Cardiac fibroblast (primary cell): Measurements from ENCODE around the gene PSMG3.

Experiments used
- DNase-seq, 2 donors: peaks; one replicate each; pipeline versions ENCODE4 v3.0.0 to v3.0.0-alpha.2; 2010; ENCODE audit warnings: low read depth in 2 of 2
- H3K4me3 ChIP-seq, 2 donors: replicated peaks in 1 of 2; 1 replicate in 1 of 2; 2 replicates in 1 of 2; pipeline ENCODE4 v1.5.1; 2011; ENCODE audit warnings: low read depth in 2 of 2, low read length in 2 of 2, mild to moderate bottlenecking in 2 of 2, moderate library complexity in 1 of 2
- CTCF ChIP-seq: IDR thresholded peaks from one replicate; pipeline ENCODE4 v1.5.1; 2011; ENCODE audit warnings: low read depth, mild to moderate bottlenecking, low read length, inconsistent platforms

Gene PSMG3

DNA sequence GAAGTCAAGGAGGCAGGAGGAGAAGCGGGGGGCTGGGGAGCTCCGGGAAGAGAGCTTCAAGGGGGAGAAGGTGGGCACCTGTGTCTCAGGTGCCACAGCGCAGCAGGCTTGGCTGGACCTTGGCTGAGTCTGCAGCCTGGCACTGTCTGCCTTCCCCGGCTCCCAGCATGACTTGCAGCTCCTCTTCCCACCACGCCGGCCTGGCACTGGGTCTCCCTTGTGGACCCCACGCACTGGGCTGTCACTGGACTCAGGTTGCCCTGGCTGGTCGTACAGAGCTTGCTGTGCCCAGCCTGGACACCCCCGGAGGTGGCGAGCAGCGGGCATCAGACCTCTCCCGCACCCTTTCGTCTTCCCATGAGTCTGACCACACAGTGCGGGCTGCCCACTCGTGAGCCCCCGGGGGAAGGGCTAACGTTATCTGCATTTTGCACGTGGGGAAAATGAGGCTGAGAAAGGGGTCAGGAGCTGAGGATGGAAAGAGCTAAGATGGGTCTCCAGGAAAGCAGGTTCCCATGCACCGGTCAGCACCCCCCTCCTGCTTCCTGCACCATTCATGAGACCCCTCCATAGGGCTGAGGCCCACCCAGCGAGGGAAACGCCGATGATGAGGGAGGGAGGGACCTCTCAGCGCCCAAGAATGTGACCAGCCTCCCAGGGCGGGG, 40.3 kb upstream of the PSMG3 start:
- H3K4me3 ChIP-seq: no peak overlapping the region
- TF ChIP-seq CTCF: no peak
- DNase-seq: no peak

DNA sequence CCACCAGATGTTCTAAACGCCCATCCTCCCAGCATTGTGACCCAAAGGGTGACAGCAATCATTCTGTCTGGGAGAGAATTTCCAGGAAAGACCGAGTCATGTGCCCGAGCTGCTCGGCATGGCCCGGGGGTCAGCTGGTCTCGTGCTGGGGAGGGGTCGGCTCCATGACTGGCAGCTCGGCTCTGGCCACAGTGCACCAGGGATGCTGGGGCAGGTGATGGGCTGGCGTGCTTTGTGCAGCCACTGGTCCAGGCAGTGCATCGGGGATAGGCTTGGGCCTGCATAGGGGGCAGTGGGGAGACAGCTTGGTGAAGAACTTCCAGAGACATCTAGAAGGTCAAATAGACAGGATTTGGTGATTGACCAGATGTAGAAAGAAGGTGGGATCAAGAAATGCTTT, 39.2 kb upstream of the PSMG3 start:
- no peak for TF ChIP-seq CTCF
- H3K4me3 ChIP-seq: no peak overlapping the region
- no peak for DNase-seq

GRCh38 chr7:1608318-1608717, 38.5 kb upstream of the PSMG3 start:
- no peak for DNase-seq
- H3K4me3 ChIP-seq: no peak overlapping the region
- TF ChIP-seq CTCF: no peak

- no peak for TF ChIP-seq CTCF
- no peak overlapping the region for H3K4me3 ChIP-seq
- no peak for DNase-seq
These were observed 37.9 kb upstream of the PSMG3 start for GRCh38 chr7:1607696-1608095.

GRCh38 chr7:1607001-1607400, 37.2 kb upstream of the PSMG3 start:
- DNase-seq: no peak
- no peak for TF ChIP-seq CTCF
- no peak overlapping the region for H3K4me3 ChIP-seq

GRCh38 chr7:1604383-1604782, 34.6 kb upstream of the PSMG3 start:
- H3K4me3 ChIP-seq: no peak overlapping the region
- DNase-seq: no peak
- no peak for TF ChIP-seq CTCF
